ENCODE results near the gene LYRM4.
"Not testable (repeated sequence)": the region's sequence is repeated elsewhere in the genome, so short reads cannot be mapped to it uniquely, and the experiment has no call there.

Gene LYRM4

DNA sequence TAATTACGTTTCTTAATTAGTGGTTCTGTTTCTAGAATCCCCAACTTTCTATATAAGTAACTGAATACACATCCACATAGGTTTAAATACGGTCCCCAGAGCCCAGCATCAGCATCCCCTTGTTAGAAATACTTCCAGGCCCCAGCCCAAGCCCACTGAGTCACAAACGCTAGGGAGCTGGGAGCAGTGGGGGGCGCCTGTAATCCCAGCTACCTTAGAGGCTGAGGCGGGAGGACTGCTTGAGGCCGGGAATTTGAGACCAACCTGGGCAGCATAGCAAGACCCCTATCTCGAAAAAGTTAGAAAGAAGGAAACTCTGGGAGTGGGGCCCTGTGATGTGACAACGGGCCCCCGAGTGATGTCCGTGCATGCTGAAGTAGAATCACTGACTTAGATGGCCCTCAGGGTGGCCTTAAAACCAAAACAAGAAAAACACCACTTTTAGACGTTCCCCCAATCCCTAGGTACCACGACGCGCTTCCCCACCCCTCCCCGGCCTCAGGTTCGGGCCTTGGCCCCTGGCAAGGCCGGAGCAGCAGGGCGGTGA lies 176.9 kb downstream of the LYRM4 start:
- no peak for DNase-seq (ENCODE audit: low read depth in 2 of 3, low spot score in 1 of 3)

DNA sequence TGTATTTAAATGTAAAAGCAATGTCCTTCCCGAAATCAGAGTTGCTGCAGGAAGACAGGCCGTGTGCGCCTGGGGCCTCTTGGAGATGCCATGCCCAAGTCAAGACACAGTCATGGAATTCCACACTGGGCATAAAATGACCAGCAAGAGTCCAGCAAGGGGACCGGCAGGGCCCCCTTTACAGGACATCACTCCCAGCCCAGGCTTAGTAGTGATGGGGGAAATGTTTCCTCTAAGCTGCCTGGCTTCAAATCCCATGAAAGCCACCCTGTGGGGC lies 177.5 kb downstream of the LYRM4 start:
- no peak for DNase-seq (ENCODE audit: low read depth in 2 of 3, low spot score in 1 of 3)

DNA sequence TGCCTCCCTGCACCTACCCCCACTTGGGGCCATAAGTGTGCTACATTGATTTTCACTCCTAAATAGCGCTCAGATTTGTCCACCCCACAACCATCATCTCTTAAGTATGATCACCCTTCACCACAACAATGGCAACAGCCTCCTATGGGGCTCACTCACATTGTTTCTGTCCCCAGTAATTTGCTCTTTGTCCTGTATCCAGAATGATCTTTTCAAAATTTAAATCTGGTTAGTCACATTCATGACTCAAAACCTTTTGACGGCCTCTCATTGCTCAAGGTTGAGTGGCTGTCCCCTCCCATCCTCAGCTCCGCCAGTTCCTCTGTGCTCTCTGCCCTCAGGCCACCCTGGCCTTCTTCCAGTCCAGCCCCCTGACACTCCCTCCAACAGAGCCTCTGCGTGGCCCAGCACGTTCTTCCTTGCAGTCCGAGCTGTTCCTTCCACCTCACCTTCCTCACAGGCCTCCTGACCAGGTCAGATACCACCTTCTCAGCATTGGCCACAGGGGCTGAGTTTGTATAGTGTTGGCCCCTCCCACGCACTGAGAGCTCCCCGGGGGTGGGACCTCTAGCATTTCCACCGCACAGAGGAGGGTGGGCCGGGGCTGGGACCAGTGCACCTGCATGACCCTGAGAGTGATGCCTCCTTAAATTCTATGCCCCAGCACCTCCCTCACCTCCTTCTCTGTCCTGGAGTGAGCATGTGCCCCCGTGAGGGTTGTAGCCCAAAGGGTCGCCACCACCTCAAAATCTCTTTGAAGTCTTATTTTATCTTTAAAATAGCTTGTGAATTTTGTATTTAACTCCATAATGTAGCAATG lies 178.1 kb downstream of the LYRM4 start:
- DNase-seq (ENCODE audit: low read depth in 2 of 3, low spot score in 1 of 3) = no peak

DNA sequence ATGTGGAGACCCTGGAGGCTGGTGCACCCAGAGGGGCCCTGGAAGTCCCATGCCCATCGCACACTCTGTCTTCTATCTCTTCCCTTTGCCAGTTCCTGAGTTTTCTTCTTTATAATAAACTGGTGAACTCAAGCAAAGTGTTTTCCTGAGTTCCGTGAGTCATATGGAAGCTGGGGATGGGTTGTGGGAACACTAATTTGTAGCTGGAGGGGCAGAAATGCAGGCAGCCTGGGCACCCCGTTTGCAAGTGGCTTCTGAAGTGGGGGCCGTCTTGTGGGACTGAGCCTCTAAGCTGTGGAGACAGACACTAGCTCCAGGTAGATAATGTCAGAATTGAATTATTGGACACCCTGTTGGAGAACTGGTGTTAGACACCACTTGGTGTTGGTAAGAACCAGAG lies 178.8 kb downstream of the LYRM4 start:
- DNase-seq (ENCODE audit: low read depth in 2 of 3, low spot score in 1 of 3) = no peak

DNA sequence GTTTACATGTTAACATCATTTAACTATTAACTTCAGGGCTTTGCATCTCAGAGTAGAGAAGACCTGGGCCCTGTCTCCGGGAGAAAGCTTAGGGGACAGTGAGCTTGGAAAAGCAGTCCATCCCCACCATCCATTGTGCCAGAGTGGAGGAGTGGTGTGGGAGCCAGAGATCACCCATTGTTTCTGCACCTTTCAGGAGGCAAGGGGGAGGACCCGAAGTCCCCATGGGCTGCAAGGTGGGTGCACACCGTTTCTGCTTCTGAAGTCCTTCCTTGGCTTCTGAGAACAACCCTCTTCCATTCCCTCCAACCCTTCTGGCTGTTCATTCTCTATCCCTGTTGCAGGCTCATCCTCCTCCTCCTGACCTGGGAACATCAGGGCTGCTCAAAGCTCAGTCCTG lies 179.6 kb downstream of the LYRM4 start:
- DNase-seq (ENCODE audit: low read depth in 2 of 3, low spot score in 1 of 3) = no peak

DNA sequence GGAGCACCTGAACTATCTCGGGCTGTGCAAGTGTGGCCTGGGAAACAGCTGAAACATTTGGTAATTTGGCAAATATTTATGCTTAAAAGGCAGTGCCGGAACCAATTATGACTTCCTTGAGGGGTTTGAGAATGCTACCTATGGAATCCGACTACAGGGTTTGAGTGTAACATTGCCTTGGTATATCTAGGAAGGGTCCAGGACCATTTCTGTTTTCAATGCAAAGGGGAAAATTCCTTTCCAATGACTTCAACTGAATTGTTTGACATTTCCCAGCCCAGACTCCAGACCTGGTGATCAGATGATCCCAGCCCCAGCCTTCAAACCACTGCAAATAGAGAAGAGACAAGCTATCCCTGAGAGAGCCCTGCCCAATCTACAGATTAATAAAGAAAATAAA lies 180.2 kb downstream of the LYRM4 start:
- no peak for DNase-seq (ENCODE audit: low read depth in 2 of 3, low spot score in 1 of 3)

DNA sequence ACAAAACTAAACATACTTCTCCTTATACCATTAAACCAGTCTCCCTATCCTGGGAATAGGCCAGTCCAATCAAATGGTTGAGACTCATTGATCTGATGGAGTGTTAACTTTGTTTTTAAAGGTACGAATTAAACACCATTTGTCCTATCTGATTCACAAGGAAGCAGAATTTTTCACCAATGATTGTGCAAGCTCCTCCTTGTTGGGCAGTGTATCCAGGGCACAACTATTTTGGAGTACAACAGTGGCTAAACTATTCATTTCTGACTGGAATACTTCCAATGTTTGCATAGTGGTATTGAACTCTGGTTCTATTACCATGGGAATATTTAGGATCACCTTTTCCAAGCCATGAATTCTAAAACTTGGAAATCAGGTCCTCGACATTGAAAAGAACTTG lies 181.1 kb downstream of the LYRM4 start:
- DNase-seq (ENCODE audit: low read depth in 2 of 3, low spot score in 1 of 3) = no peak

DNA sequence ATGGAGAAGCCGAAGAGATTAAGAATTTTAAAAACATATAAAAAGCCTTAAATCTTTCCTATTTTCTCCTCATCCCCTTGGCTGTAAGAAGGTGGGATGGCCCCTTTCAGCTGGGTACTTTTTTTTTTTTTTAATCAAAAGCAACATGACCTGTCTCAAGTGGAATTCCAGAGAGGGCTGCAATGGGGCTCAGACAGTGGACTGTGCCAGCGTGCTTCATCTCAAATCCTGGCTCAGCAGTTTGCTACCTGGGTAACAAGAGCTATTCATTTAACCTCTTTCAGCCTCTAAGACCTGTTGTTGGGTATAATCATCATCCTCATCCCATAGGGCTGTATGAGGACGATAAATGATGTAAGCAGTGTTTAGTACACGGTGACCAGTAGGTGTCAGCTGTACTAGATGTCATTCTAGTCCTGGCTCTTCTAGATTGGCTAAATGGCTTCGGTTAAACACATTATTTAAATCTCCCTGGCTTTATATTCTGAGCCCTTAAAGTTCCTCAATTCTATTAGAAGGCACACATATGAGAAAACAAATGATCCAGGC lies 182.6 kb downstream of the LYRM4 start:
- DNase-seq (ENCODE audit: low read depth in 2 of 3, low spot score in 1 of 3) = no peak

DNA sequence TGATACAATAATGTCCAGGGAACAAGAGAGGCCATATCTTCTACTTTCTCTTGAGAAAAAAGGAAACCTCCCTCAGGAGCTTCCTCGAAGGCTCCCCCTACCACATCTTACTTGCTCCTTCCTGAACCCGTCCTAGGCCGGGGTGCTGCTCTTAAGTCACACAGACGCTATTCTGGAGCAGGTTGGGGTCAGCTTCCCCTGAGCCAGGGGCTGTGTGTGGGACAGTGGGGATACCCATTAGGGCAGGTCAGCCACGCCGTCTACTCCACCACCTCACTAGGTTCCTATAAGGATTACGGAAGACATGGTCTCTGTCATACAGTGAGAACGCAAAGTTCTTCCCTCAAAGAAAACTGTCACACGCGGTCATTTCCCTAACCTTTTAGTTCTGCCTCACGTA lies 183.8 kb downstream of the LYRM4 start:
- DNase-seq (ENCODE audit: low read depth in 2 of 3, low spot score in 1 of 3) = no peak

DNA sequence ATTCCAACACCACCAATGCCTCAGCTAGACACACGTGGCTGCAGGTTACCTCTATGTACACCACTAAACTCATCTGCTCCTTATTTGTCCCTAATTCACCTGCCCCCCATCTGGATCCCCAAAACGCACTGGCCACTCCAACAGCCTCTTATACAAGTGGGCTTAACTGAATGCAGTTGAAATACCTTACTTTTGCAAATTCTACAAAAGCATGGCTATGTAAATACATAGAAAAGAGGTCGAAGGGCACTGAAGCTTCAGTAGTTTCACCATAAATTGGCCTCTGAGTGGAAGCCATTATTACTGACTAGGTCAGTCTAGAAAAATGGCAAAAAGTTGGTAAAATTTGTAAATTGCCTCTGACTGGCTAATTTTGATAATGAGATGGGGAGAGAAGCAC lies 186.8 kb downstream of the LYRM4 start:
- no peak for DNase-seq (ENCODE audit: low read depth in 2 of 3, low spot score in 1 of 3)

DNA sequence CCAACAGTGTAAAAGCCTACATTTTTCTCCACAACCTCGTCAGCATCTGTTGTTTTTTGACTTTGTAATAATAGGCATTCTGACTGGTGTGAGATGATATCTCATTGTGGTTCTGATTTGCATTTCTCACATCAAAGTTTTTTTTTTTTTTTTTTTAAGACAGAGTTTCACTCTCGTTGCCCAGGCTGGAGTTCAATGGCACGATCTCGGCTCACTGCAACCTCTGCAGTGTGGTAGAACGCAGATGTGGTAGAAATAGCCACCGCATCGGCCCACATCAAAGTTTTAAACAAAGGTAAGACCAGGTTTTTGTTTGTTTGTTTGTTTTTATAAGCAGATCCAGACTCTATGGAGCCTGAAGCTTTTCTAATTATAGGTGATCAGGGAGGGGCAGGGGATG lies 188.3 kb downstream of the LYRM4 start:
- DNase-seq (ENCODE audit: low read depth in 2 of 3, low spot score in 1 of 3) = no peak

DNA sequence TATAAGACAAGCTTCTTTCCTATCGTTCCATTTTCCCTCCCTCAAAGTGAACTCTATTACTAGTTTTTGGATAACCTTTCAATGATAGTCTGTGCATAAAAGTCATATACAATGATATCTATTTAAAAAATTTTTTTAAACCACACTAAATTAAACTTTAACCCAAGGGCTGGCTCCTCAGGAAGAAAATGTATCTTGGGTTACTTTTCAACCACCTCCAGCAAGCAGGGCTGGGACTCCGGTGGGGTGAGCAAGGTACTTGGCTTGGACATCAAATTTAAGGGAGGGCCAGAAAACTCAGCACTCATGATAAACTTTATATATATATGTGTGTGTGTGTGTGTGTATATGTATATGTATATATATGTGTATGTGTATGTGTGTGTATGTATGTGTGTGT lies 189.5 kb downstream of the LYRM4 start:
- DNase-seq (ENCODE audit: low read depth in 2 of 3, low spot score in 1 of 3) = no peak

DNA sequence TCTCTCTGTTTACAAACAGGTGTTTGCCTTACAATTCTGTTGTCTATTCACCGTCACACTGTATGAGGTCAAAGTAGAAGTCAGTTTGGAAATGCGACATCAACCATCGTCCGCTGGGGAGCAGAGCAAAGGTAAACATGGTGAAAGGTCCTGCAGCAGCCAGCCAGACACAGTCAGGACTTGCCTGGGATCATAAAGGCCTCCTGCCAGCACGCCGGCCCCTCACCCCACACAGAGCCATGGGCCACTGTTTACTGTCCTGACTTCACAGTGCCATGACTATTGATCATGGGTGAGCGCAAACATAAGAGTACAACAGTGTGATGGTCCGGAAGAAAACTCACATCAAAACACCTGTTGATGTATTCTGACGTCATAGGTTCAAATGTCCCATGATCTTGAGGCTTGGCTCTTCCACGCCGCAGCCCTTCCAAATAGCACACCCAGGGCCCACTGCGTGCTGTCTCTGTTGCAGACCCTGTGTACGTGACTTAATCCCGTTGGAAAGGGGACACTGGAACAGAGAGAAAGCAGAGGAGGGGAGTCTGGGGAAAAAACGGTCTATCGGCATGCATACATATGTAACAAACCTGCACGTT lies 192.5 kb downstream of the LYRM4 start:
- no peak for DNase-seq (ENCODE audit: low read depth in 2 of 3, low spot score in 1 of 3)

DNA sequence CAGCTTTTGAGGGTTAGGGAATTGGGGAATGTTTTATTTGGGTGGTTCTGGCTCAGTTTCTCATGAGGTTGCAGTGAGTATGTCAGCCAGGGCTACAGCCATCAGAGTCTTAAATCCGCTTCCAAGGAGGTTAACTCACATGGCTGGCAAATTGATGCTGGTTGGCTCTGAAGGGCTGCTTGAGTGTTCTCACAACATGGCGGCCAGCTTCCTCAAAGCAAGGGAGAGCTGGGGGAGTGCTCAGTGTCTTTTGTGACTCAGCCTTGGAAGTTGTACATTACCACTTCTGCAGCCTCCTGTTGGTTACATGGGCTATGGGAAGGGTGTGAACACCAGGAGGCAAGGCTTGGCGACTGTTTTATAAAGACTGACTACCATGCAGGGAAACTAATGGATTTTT lies 193.4 kb downstream of the LYRM4 start:
- DNase-seq (ENCODE audit: low read depth in 2 of 3, low spot score in 1 of 3) = no peak

DNA sequence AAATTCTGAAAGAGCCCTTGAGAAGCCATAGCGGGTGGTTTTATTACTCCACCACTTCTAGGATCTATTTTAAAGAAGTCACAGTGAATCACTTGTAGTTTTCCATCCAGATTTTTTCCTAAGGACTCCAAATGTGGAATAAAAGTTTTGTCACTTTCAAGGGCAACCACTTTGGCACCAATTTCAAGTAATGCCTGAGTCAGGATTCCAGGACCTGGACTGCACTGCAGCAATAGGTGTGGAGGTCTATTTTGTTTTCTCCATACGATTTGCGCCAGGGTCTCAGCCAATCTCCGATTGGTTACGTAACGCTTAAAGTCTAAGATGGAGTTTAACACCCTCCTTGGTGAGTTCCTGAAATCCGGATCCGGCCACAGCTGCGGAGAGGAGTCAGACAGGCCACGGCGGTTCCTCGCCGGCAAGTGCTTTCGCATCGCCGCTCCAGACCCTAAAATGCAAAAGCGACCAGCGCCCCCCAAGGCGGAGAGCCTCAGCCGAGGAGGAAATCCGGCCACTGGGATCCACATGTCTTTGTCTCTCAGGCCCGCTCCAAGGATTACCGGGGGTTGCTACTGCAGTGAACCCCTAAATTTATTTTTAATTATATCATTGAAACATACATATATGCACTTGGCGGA lies 194.2 kb downstream of the LYRM4 start:
- no peak for DNase-seq (ENCODE audit: low read depth in 2 of 3, low spot score in 1 of 3)

DNA sequence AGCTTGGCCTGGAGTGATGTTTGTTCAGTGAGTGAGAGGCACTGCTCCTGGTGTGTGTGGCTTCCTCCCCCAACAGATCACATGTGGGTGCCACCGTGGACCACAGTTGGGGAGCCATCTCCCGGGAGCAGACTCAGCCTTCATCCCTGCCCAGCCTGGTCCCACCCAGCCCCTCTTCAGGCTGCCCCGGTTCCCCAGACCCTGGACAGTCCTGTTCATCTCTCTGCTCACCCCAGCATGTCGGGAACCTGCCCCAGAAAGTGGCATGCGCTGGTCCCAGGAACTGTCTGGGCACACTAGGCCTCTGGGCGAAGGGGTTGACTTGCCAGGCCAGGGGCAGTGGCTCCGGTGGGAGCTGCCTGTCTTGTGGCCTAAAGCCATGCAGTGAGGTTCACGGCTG lies 197.1 kb downstream of the LYRM4 start:
- DNase-seq (ENCODE audit: low read depth in 2 of 3, low spot score in 1 of 3) = no peak

DNA sequence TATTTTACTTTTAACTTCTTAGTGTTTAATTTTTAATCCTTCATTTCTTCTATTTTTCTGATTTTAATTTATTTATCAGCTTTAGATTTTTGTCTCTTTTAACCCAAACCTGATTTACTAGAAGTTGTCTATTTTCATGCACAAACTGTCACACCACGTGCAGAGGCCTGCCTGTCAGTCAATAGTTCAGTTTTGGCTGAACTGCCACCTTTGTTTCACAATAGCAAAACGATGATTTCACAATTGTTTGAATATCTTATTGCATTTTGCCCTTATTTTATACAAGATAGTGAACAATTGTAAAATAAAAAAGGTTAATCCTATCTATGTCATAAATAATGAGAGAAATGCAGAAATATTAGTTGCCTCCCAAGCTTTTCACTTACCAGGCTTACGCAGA lies 199.6 kb downstream of the LYRM4 start:
- no peak for DNase-seq (ENCODE audit: low read depth in 2 of 3, low spot score in 1 of 3)

DNA sequence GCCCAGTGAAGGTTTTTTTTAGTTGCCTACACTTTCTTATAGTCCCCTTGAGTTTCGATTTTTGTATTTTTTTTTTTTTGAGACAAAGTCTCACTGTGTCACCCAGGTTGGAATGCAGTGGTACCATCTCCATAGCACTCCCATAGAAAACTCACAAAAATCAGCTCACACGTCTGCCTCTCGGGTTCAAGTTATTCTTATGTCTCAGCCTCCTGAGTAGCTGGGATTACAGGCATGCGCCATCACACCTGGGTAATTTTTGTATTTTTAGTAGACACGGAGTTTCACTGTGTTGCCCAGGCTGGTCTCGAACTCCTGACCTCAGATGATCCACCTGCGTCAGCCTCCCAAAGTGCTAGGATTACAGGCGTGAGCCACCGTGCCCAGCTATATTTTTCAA lies 200.3 kb downstream of the LYRM4 start:
- DNase-seq (ENCODE audit: low read depth in 2 of 3, low spot score in 1 of 3) = not testable (repeated sequence)

DNA sequence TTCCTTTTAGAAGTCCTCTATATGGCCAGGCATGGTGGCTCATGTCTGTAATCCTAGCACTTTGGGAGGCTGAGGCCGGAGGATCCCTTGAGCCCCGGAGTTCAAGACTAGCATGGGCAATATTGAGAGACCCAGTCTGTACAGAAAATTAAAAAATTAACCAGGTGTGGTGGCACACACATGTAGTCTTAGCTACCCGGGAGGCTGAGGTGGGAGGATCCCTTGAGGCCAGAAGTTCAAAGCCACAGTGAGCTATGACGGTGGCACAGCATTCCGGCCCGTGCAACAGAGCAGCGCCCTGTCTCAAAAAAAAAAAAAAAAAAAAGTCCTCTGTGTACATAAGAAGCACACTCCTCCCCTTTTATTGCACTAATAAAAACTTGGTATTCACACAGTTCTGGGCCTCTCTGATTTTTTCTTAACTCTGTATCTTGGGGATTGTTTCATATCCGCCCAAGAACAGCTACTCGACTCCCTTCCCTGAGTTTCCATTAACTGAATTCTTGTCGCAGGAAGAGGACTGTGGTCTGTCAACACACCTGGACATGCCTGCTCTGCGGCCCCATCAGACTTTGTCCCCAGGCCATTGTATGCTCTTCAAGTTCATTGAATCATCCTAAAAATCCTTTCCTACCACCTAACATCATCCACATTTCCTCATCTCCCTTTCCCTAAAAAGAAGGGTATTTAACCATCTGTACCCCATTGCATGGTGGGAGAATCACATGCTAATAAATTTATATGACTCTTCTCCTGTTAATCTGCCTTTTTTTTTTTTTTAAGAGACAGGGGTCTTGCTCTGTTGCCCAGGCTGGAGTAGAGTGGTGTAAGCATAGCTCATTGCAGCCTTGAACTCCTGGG lies 201.5 kb downstream of the LYRM4 start:
- DNase-seq (ENCODE audit: low read depth in 2 of 3, low spot score in 1 of 3) = no peak

All from stimulated activated CD4-positive, alpha-beta T cell treated with anti-CD3 and anti-CD28 coated beads, Interleukin-12 subunit alpha, Interleukin-12 subunit beta, amount 100 ng/mL, for 48 hours (primary cell).